Coronary artery (tissue), 2 donors: ENCODE data around the gene PUS1.

Experiments
- DNase-seq: peaks from one replicate; pipeline ENCODE4 v3.0.0-alpha.2; 2017; ENCODE audit warnings: low spot score
- H3K27ac ChIP-seq, 2 donors: fragments of 200-600 bp; sonication (generic); one replicate each; pipeline ENCODE4 v1.5.1; 2016 to 2019
- H3K4me3 ChIP-seq: fragments of 200-600 bp; sonication (generic); 2 replicates; pipeline ENCODE4 v1.5.1; 2016; ENCODE audit warnings: mild to moderate bottlenecking, moderate library complexity
- TF ChIP-seq, protein P1 (sequence below): fragments of 200-600 bp; sonication (generic); IDR thresholded peaks from one replicate; pipeline ENCODE4 v1.5.1; 2019; ENCODE audit warnings: antibody characterized with exemption

PUS1 gene

DNA sequence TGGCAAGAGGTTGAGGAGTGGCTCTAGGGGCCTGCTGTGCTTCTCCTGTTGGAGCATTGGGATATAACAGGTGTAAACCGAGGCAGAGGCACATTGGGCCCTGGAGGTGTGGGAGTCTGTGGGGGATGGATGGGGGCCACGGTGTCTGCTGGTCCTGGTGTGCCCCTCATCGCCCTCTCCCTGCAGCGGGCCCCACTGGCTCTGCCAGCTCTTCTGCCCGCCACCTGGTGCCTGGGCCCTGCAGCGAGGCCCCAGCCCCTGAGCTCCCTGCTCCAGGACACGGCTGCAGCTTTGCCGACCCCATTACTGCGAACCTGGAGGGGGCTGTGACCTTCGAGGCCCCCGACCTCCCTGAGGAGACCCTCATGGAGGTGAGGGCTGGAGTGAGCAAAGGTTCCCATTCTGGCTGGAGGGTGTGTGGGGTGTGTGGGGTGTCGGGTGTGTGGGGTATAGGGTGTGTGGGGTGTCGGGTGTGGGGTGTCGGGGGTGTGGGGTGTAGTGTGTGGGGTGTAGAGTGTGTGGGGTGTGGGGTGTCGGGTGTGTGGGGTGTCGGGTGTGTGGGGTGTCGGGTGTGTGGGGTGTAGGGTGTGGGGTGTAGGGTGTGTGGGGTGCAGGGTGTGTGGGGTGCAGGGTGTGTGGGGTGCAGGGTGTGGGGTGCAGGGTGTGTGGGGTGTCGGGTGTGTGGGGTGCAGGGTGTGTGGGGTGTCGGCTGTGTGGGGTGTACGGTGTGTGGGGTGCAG is 10.6 kb upstream of the PUS1 start:
- TF ChIP-seq, protein P1, sequence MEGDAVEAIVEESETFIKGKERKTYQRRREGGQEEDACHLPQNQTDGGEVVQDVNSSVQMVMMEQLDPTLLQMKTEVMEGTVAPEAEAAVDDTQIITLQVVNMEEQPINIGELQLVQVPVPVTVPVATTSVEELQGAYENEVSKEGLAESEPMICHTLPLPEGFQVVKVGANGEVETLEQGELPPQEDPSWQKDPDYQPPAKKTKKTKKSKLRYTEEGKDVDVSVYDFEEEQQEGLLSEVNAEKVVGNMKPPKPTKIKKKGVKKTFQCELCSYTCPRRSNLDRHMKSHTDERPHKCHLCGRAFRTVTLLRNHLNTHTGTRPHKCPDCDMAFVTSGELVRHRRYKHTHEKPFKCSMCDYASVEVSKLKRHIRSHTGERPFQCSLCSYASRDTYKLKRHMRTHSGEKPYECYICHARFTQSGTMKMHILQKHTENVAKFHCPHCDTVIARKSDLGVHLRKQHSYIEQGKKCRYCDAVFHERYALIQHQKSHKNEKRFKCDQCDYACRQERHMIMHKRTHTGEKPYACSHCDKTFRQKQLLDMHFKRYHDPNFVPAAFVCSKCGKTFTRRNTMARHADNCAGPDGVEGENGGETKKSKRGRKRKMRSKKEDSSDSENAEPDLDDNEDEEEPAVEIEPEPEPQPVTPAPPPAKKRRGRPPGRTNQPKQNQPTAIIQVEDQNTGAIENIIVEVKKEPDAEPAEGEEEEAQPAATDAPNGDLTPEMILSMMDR: no peak
- no peak overlapping the region for H3K27ac ChIP-seq
- H3K4me3 ChIP-seq: no peak overlapping the region
- no peak for DNase-seq

DNA sequence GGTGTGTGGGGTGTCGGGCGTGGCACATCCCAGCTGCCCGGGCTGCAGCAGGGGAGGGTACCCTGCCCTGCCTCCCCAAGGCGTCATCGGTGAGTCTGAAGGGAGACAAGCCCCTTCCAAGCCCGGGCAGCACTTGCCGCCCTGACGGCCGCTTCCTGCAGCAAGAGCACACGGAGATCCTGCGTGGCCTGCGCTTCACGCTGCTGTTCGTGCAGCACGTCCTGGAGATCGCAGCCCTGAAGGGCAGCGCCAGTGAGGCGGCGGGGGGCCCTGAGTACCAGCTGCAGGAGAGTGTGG is 10.1 kb upstream of the PUS1 start:
- TF ChIP-seq, protein P1: no peak
- Histone ChIP-seq H3K27ac (no peak overlapping the region), H3K4me3 (no peak overlapping the region)
- no peak for DNase-seq

DNA sequence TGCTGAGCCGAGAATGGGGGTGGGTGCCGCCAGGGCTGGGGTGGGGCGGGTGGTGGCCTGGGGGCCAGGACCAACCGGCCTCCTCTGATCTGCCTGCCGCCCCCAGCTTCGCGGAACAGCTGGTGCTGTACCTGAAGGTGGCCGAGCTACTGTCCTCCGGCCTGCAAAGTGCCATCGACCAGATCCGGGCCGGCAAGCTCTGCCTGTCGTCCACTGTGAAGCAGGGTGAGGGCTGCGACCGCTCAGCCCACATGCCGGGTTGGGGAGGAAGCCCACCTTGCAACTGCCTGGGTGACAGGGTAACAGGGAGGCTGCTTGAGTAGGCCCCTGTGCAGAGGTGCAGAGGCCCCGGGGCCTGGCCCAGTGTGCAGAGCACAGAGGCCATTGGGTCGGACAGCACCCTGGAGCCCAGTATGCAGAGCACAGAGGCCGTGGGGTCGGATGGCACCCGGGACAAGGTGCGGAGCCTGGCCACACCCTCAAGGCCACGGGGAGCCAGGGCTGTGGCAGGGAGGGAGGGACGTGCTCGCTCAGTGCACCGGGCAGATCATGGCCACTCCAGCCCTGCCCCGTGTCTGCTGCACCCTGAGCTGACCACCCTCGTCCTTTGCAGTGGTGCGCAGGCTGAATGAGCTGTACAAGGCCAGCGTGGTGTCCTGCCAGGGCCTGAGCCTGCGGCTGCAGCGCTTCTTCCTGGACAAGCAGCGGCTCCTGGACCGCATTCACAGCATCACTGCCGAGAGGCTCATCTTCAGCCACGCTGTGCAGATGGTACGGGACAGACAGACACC is 9.5 kb upstream of the PUS1 start:
- DNase-seq: no peak
- TF ChIP-seq, protein P1: no peak
- Histone ChIP-seq H3K4me3 (no peak overlapping the region), H3K27ac (no peak overlapping the region)

DNA sequence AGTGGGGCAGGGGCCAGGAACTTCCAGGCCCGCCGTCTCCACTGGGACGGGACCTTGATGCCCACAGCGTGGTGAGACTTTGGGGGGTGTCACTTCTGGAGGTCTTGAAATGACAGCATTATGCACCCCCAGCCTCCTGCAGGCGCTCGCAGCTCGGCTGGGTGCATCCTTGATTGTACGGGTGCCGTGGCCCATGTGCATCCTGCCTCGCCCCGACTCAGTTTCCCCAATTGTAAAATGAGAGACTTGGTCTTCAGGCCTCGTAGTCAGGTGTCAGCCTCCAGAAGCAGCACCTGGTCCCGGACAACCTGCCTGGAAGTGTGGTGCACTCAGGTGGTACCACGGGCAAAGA is 8.9 kb upstream of the PUS1 start:
- DNase-seq: no peak
- no peak overlapping the region for H3K27ac ChIP-seq
- H3K4me3 ChIP-seq: no peak overlapping the region
- TF ChIP-seq, protein P1: no peak

DNA sequence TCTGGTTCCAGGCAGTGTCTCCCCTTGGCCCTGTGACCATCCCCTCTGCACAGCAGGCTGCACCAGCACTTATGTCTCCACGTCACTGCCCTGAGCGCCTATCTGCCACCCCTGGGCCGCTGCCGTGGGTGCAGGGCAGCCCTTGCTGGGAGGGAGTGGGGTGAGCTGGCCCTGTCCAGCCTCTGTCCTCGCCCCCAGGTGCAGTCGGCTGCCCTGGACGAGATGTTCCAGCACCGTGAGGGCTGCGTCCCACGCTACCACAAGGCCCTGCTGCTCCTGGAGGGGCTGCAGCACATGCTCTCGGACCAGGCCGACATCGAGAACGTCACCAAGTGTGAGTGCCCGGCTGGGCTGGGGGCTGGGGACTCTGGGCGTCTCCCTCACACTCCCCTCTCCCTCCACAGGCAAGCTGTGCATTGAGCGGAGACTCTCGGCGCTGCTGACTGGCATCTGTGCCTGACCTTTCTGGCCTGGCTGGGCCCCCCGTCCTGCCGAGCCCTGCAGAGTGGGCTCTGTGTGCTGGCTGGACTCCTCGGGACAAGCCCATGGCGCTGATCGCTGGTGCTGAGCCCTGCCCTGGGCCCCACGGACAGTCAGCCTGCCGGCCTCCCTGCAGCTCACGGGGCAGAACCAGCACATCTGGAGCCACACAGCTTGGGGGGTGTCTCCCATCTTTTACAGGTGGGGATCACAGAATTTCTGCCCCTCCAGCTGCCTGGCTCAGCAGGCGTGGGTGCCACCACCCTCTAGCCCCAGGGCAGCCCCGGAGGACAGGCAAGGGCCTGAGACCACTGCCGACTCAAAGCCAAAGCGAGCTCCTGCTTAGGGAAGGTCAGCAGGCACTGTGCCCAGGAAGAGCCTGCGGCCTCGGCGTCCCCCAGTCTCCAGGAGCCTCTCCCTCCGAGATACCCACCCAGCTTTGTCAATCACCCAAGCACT is 7.9 kb upstream of the PUS1 start:
- no peak overlapping the region for H3K4me3 ChIP-seq
- TF ChIP-seq, protein P1: no peak
- no peak for DNase-seq
- no peak overlapping the region for H3K27ac ChIP-seq

DNA sequence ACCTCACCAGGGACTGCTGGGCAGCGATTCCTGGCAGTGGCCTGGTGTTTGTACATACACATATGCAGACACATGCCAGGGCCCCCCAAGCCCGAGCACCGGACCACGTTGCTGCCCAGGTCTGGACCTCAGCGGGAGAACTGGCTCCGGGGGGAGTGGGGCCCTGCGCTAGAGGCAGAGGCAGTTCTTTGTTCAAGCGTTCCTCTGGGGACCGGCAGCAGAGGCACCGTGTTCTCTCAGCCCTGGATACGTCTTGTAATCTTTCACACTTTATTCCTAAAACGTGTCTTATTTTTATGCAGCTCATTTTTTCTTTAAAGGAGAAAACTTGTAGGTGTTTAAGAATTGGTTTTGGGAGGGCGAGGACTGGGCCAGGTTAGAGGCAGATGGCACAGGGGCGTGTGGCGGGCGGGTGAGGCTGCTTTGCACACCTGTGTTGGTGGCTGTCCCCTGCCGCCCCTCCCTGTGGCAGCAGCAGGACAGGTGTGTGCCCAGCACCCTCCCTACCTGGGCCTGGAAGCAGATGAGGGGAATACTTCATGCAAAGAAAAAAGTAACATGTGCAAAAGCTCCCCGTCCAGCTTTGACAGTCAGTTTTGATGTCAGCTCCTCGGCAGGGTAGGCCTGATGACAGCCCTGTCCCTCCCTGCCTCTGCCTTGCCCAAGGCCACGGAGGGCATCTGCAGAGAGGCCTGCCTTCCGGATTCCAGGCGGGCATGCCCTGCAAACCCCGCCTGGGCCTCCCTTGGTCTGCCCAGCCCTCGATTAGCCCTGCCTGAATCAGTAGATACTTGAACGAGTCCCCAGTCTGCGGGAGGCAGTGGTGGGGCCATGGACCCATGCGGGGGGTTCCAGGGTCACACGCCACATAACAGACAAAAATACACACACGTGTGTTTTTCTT is 7.0 kb upstream of the PUS1 start:
- peak; percentile 72 for DNase-seq
- TF ChIP-seq, protein P1: no peak
- Histone ChIP-seq H3K4me3 (no peak overlapping the region), H3K27ac (no peak overlapping the region)
